Activated naive CD4-positive, alpha-beta T cell treated with anti-CD3 and anti-CD28 coated beads, Interleukin-2, amount 50 U/mL, for 24 hours (primary cell): ENCODE results near the gene ZDHHC20.

ENCODE experiments used
- H3K27ac Mint-ChIP-seq: one replicate; pipeline ENCODE4 v1.8.0; 2021; ENCODE audit warnings: mild to moderate bottlenecking, mixed read lengths
- H3K27me3 Mint-ChIP-seq: one replicate; pipeline ENCODE4 v1.8.0; 2021; ENCODE audit warnings: mixed read lengths
- H3K36me3 Mint-ChIP-seq: one replicate; pipeline ENCODE4 v1.8.0; 2021; ENCODE audit warnings: mixed read lengths
- H3K4me1 Mint-ChIP-seq: one replicate; pipeline ENCODE4 v1.8.0; 2021; ENCODE audit warnings: mixed read lengths
- H3K4me3 Mint-ChIP-seq: one replicate; pipeline ENCODE4 v1.8.0; 2021; ENCODE audit warnings: mild to moderate bottlenecking, mixed read lengths
- H3K9me3 Mint-ChIP-seq: one replicate; pipeline ENCODE4 v1.8.0; 2021; ENCODE audit warnings: mixed read lengths

ZDHHC20 gene

DNA sequence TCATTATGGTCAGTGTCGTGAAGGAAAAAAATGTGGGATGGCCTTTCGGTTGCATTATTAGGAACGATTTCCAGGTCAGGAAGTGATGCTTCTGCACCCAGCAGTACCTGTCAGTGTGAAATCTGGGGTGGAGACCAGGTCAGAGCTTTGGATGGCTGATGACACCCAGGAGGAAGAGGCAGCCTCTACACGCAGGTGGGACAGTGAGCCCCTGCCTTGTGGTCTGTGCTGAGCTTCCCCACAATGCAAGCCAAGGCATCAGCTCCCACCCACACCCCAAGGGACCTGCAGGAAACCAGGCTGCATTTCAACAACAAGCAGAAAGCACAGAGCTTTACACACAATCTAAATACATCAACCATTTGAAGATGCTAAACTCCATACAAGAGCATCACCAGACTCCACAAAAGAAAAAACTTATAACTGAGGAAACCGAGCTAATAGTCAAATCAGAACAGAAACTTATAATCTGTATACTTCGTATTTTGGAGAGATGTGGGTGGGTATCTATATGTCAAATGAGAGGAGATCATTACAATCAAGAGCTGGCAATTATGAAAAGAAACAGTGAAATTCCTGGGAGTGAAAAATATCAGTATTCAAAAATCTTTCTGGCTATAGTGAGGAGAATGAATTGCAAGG lies 130.1 kb downstream of the ZDHHC20 start:
- H3K27me3 Mint-ChIP-seq: no peaks in the 10 kb centered on the region
- H3K4me1 Mint-ChIP-seq: no peaks in the 10 kb centered on the region
- H3K27ac Mint-ChIP-seq: no peak overlapping the region
- peaks cover 13% of the 10 kb centered on the region for H3K36me3 Mint-ChIP-seq
- H3K9me3 Mint-ChIP-seq: no peaks in the 10 kb centered on the region
- no peak overlapping the region for H3K4me3 Mint-ChIP-seq

DNA sequence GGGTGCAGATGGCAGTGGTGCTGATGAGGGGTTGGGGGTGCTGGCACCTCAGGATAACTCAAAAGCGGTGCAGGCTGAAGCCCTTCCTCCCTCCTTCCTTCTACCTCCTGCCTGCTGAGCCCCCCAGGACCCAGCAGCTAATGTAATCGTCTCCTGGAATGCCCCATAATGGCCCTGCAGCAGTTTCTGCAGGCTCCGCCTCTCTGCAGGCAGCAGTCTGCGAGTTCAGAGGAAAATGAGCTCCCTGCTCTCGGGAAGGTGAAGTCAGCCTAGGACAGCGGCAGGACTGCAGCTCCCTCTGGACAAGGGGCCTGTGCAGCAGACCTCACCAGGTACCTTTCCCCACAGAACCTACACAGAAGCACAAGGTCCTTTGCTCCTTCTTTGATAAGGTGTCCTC lies 130.9 kb downstream of the ZDHHC20 start:
- peaks cover 13% of the 10 kb centered on the region for H3K36me3 Mint-ChIP-seq
- H3K27me3 Mint-ChIP-seq: no peaks in the 10 kb centered on the region
- no peaks in the 10 kb centered on the region for H3K9me3 Mint-ChIP-seq
- no peak overlapping the region for H3K4me3 Mint-ChIP-seq
- no peak overlapping the region for H3K27ac Mint-ChIP-seq
- H3K4me1 Mint-ChIP-seq: no peaks in the 10 kb centered on the region

DNA sequence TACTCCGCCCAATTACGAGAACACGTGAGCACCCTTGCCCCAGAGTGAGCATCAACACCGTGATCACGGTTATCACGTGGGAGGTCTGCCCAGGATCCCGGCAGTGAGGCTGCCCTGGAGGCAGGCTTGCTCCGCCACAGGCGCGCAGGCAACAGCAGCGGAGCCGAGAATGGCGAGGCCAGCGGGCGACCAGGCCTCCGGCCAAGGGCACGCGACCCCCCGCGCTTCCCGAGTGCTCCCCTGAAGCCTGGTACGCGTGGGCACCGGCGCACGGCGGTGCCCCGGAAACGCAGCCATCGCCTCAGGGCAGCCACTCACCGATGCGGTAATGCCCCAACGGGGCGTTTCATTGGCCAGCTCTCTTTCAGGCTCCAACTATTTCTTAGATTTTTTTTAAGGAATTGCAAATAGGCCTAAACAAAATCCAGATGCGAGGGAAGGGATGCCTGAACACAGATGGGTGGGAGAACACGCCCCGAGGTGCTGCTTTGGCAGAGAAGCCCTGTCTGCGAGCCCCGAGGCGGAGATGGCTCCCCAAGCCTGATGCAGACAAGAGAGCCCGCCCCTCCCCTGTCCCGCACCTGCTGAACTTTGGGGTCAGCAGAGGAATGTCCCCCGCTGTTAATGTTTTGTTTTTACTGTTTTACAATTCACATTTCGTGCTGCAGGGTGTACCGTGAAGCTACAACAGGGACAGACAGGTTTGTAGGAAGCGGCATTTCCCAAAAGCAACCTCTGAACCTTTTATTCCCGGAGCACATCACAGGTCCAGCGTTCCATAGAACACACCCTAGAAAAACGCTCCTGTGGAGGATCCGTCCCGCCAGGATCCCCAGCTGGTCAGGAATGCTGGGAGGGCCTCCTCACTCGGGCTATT lies 132.7 kb downstream of the ZDHHC20 start:
- Mint-ChIP-seq H3K36me3 (peaks cover 11% of the 10 kb centered on the region), H3K27ac (no peak overlapping the region), H3K4me3 (no peak overlapping the region), H3K27me3 (no peaks in the 10 kb centered on the region), H3K9me3 (no peaks in the 10 kb centered on the region), H3K4me1 (no peaks in the 10 kb centered on the region)

DNA sequence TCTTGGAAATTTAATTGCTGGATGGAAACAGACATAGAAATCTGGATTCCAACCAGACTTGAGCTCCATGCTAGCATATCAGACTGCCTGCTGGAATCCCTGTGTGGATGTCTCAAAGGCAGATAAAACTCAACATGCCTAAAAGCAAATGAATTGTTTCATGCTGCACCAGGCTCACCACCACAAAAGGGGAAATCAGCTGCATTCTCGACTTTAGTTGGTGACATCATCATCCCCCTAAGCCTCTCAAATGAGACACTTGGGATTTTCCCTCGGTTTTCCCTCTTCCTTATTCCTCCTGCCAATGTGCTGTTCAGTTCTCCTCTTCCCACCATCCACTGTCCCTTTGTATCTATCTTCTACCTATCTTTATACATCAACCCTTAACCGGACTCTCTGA lies 134.3 kb downstream of the ZDHHC20 start:
- no peaks in the 10 kb centered on the region for H3K4me1 Mint-ChIP-seq
- H3K36me3 Mint-ChIP-seq: peaks cover 11% of the 10 kb centered on the region
- H3K27ac Mint-ChIP-seq: no peak overlapping the region
- no peaks in the 10 kb centered on the region for H3K27me3 Mint-ChIP-seq
- no peaks in the 10 kb centered on the region for H3K9me3 Mint-ChIP-seq
- H3K4me3 Mint-ChIP-seq: no peak overlapping the region

DNA sequence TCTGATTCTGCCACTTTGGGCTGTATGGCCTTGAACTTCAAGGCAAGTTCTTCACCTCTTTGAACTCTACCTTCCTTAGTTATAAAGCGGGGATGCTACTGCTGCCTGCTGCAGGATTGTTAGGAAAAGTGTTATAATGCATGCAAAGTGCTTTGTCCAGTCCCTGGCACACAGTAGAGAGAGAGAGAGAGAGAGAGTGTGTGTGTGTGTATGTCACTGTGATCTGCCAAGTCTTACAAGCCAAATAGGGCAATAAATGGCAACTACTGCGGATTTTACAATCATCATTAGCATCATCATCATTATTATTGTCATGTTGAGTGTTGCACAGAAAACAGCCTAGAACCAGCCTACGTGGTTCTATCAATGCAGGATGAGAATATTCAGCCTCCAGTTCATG lies 136.1 kb downstream of the ZDHHC20 start:
- Mint-ChIP-seq H3K27me3 (no peaks in the 10 kb centered on the region), H3K4me3 (no peak overlapping the region), H3K4me1 (no peaks in the 10 kb centered on the region), H3K9me3 (no peaks in the 10 kb centered on the region), H3K36me3 (peaks cover 15% of the 10 kb centered on the region), H3K27ac (no peak overlapping the region)
